T-helper 1 cell treated with Interleukin-12 subunit alpha and Interleukin-12 subunit beta and Interleukin-4 antibody, amounts not matched to agents 30 μg/mL and 1 μg/mL, for 36 hours (primary cell): ENCODE data around the gene HOXC12.
A peak's percentile ranks its signal among the peaks of the same experiment; 100 is the strongest.

ENCODE experiments used
- H3K27ac Mint-ChIP-seq: one replicate; pipeline ENCODE4 v1.8.0; 2021; ENCODE audit warnings: mild to moderate bottlenecking, mixed read lengths
- H3K27me3 Mint-ChIP-seq: one replicate; pipeline ENCODE4 v1.8.0; 2021; ENCODE audit warnings: low read depth, mixed read lengths
- H3K36me3 Mint-ChIP-seq: one replicate; pipeline ENCODE4 v1.8.0; 2021; ENCODE audit warnings: low read depth, mixed read lengths
- H3K4me1 Mint-ChIP-seq: one replicate; pipeline ENCODE4 v1.8.0; 2021; ENCODE audit warnings: low read depth, mixed read lengths
- H3K4me3 Mint-ChIP-seq: one replicate; pipeline ENCODE4 v1.8.0; 2021; ENCODE audit warnings: mild to moderate bottlenecking, moderate library complexity, mixed read lengths
- H3K9me3 Mint-ChIP-seq: one replicate; pipeline ENCODE4 v1.8.0; 2021; ENCODE audit warnings: mixed read lengths

Gene HOXC12

GRCh38 chr12:53950437-53950773, 4.3 kb upstream of the HOXC12 start:
- Mint-ChIP-seq H3K27ac (peak overlapping the region; percentile 63), H3K36me3 (peaks cover 2% of the 10 kb centered on the region), H3K4me3 (no peak overlapping the region), H3K4me1 (peaks cover 6% of the 10 kb centered on the region), H3K27me3 (peaks cover 96% of the 10 kb centered on the region), H3K9me3 (no peaks in the 10 kb centered on the region)

- Mint-ChIP-seq H3K4me1 (peaks cover 9% of the 10 kb centered on the region), H3K27ac (peak overlapping the region; percentile 72), H3K27me3 (peaks cover 96% of the 10 kb centered on the region), H3K36me3 (peaks cover 2% of the 10 kb centered on the region), H3K9me3 (no peaks in the 10 kb centered on the region), H3K4me3 (no peak overlapping the region)
These were observed 3.7 kb upstream of the HOXC12 start for GRCh38 chr12:53950789-53951576.

GRCh38 chr12:53951577-53952334, 2.9 kb upstream of the HOXC12 start:
- Mint-ChIP-seq H3K27ac (peak overlapping the region; percentile 72), H3K36me3 (peaks cover 2% of the 10 kb centered on the region), H3K9me3 (no peaks in the 10 kb centered on the region), H3K27me3 (peaks cover 96% of the 10 kb centered on the region), H3K4me1 (peaks cover 10% of the 10 kb centered on the region), H3K4me3 (no peak overlapping the region)

- Mint-ChIP-seq H3K4me1 (peaks cover 10% of the 10 kb centered on the region), H3K4me3 (no peak overlapping the region), H3K27ac (peak overlapping the region; percentile 31), H3K9me3 (no peaks in the 10 kb centered on the region), H3K27me3 (peaks cover 96% of the 10 kb centered on the region), H3K36me3 (peaks cover 2% of the 10 kb centered on the region)
These were observed 2.4 kb upstream of the HOXC12 start for GRCh38 chr12:53952335-53952694.

- peaks cover 10% of the 10 kb centered on the region for H3K4me1 Mint-ChIP-seq
- no peaks in the 10 kb centered on the region for H3K9me3 Mint-ChIP-seq
- H3K27ac Mint-ChIP-seq: peak overlapping the region; percentile 66
- H3K27me3 Mint-ChIP-seq: peaks cover 96% of the 10 kb centered on the region
- H3K36me3 Mint-ChIP-seq: peaks cover 2% of the 10 kb centered on the region
- H3K4me3 Mint-ChIP-seq: peak overlapping the region; percentile 40
These were observed 1.6 kb upstream of the HOXC12 start for GRCh38 chr12:53952871-53953734.

- Mint-ChIP-seq H3K4me3 (no peak overlapping the region), H3K9me3 (no peaks in the 10 kb centered on the region), H3K4me1 (peaks cover 10% of the 10 kb centered on the region), H3K36me3 (peaks cover 2% of the 10 kb centered on the region), H3K27ac (peak overlapping the region; percentile 66), H3K27me3 (peaks cover 96% of the 10 kb centered on the region)
These were observed 641 bp upstream of the HOXC12 start for GRCh38 chr12:53953831-53954693.

GRCh38 chr12:53955036-53955775, 503 bp downstream of the HOXC12 start:
- Mint-ChIP-seq H3K4me1 (peaks cover 11% of the 10 kb centered on the region), H3K4me3 (no peak overlapping the region), H3K27ac (no peak overlapping the region), H3K9me3 (no peaks in the 10 kb centered on the region), H3K27me3 (peaks cover 96% of the 10 kb centered on the region), H3K36me3 (peaks cover 5% of the 10 kb centered on the region)

- Mint-ChIP-seq H3K27me3 (peaks cover 95% of the 10 kb centered on the region), H3K27ac (peak overlapping the region; percentile 57), H3K36me3 (peaks cover 7% of the 10 kb centered on the region), H3K9me3 (no peaks in the 10 kb centered on the region), H3K4me3 (no peak overlapping the region), H3K4me1 (peaks cover 14% of the 10 kb centered on the region)
These were observed 1.1 kb downstream of the HOXC12 start for GRCh38 chr12:53955776-53956250.

- peaks cover 11% of the 10 kb centered on the region for H3K4me1 Mint-ChIP-seq
- no peaks in the 10 kb centered on the region for H3K9me3 Mint-ChIP-seq
- peak overlapping the region; percentile 57 for H3K27ac Mint-ChIP-seq
- H3K4me3 Mint-ChIP-seq: no peak overlapping the region
- H3K27me3 Mint-ChIP-seq: peaks cover 91% of the 10 kb centered on the region
- peaks cover 7% of the 10 kb centered on the region for H3K36me3 Mint-ChIP-seq
These were observed 1.7 kb downstream of the HOXC12 start for GRCh38 chr12:53956251-53956887.

GRCh38 chr12:53956914-53957536, 2.3 kb downstream of the HOXC12 start:
- Mint-ChIP-seq H3K9me3 (no peaks in the 10 kb centered on the region), H3K4me3 (no peak overlapping the region), H3K27ac (no peak overlapping the region), H3K27me3 (peaks cover 90% of the 10 kb centered on the region), H3K4me1 (peaks cover 11% of the 10 kb centered on the region), H3K36me3 (peaks cover 7% of the 10 kb centered on the region)

GRCh38 chr12:53958128-53958527, 3.4 kb downstream of the HOXC12 start:
- H3K4me3 Mint-ChIP-seq: no peak overlapping the region
- H3K9me3 Mint-ChIP-seq: no peaks in the 10 kb centered on the region
- H3K27me3 Mint-ChIP-seq: peaks cover 90% of the 10 kb centered on the region
- peaks cover 11% of the 10 kb centered on the region for H3K4me1 Mint-ChIP-seq
- H3K27ac Mint-ChIP-seq: no peak overlapping the region
- H3K36me3 Mint-ChIP-seq: peaks cover 7% of the 10 kb centered on the region

GRCh38 chr12:53959314-53959713, 4.6 kb downstream of the HOXC12 start:
- H3K4me3 Mint-ChIP-seq: no peak overlapping the region
- H3K27me3 Mint-ChIP-seq: peaks cover 90% of the 10 kb centered on the region
- H3K27ac Mint-ChIP-seq: no peak overlapping the region
- H3K9me3 Mint-ChIP-seq: no peaks in the 10 kb centered on the region
- peaks cover 5% of the 10 kb centered on the region for H3K36me3 Mint-ChIP-seq
- peaks cover 14% of the 10 kb centered on the region for H3K4me1 Mint-ChIP-seq
